Measurements from ENCODE around the gene IL15. TPM values are rescaled to one million over a fixed set of nuclear protein-coding genes. Genes with fewer than 3 reads are reported as not detected.

The IL15 gene
- total RNA-seq, 1 donor from 2014 or later = not detected

DNA sequence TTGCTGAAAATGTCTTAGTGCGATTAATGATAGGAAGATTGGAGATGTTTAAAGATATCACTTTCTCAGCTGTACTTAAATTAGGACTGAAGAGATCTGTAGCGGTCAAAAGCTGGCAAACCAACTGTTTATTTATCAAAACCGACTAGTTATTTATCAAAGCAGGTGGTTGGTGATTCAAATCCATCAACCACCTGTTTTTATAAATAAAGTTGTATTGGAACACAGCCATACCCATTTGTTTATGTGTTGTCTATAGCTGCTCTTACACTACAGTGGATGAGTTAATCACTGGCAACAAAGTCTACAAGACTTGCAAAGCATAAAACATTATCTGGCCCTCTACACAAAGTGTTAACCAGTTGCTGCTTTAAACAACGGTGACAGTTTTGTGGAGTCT, 76.8 kb downstream of the IL15 start:
- no peaks in the 10 kb centered on the region for H3K36me3 Mint-ChIP-seq (ENCODE audit: unreplicated experiment)
- no peak overlapping the region for H3K27ac Mint-ChIP-seq (ENCODE audit: unreplicated experiment)
- no peaks in the 10 kb centered on the region for H3K9me3 Mint-ChIP-seq (ENCODE audit: unreplicated experiment)
- no peak overlapping the region for H3K4me3 Mint-ChIP-seq (ENCODE audit: unreplicated experiment)
- TF ChIP-seq, protein P1, sequence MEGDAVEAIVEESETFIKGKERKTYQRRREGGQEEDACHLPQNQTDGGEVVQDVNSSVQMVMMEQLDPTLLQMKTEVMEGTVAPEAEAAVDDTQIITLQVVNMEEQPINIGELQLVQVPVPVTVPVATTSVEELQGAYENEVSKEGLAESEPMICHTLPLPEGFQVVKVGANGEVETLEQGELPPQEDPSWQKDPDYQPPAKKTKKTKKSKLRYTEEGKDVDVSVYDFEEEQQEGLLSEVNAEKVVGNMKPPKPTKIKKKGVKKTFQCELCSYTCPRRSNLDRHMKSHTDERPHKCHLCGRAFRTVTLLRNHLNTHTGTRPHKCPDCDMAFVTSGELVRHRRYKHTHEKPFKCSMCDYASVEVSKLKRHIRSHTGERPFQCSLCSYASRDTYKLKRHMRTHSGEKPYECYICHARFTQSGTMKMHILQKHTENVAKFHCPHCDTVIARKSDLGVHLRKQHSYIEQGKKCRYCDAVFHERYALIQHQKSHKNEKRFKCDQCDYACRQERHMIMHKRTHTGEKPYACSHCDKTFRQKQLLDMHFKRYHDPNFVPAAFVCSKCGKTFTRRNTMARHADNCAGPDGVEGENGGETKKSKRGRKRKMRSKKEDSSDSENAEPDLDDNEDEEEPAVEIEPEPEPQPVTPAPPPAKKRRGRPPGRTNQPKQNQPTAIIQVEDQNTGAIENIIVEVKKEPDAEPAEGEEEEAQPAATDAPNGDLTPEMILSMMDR (IDR thresholded peaks at IDR 0.05; ENCODE audit: partially characterized antibody, unreplicated experiment) = no peak
- no peaks in the 10 kb centered on the region for H3K4me1 Mint-ChIP-seq (ENCODE audit: low read depth, unreplicated experiment)
- DNase-seq = no peak
- H3K27me3 Mint-ChIP-seq (ENCODE audit: unreplicated experiment) = no peaks in the 10 kb centered on the region

DNA sequence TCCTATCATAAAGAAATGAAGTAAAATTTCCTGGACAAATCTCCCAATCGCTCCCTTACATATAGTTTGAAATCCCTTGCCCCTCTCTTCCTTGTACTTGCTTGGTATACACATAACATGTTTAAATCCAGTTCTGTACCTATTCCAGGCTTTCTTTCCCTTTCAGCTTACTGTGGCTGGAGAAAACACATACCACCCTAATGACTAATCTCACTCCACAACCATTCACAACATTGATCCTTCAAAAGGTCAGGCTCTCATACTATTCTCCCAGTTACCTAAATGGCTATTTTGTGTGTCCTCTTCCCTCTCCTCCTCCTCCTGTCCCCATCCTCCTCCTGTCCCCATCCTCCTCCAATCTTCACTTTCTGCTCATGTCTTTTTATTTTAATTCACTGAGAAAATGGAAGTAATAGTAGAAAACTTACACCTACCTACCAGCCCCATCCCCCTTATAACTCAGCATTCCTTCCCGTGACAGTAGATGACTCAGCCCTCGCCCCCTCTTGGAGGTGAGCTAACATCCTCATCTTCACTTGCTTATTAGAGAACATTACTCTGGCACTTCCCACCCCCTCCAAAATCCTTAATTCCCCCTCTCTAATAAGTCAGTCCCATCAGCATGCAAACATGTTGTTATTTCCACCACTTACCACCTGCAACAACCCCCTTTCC, 77.5 kb downstream of the IL15 start:
- H3K36me3 Mint-ChIP-seq (ENCODE audit: unreplicated experiment) = no peaks in the 10 kb centered on the region
- no peak overlapping the region for H3K27ac Mint-ChIP-seq (ENCODE audit: unreplicated experiment)

DNA sequence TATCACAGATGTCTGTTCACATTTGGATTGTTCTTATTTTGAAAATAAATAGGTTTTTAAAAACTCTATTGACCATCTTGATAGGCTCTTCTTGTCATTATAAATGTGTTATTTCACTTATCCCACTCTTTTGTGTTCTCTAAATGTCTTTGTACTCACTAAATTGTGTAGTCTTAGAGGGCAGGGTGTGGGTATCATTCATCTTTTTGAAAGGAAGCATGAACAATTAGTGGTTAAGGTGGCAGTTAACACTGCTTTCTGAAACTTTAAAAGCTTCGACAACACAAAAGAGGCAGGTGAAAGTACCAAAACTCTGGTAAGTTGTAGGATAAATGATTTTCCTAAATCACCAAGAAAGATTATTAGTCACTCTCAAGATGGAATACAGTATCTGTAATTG, 83.2 kb downstream of the IL15 start:
- no peaks in the 10 kb centered on the region for H3K4me1 Mint-ChIP-seq (ENCODE audit: low read depth, unreplicated experiment)
- no peak for DNase-seq
- TF ChIP-seq, protein P1 (IDR thresholded peaks at IDR 0.05; ENCODE audit: partially characterized antibody, unreplicated experiment) = no peak
- H3K36me3 Mint-ChIP-seq (ENCODE audit: unreplicated experiment) = no peaks in the 10 kb centered on the region
- no peaks in the 10 kb centered on the region for H3K27me3 Mint-ChIP-seq (ENCODE audit: unreplicated experiment)
- no peak overlapping the region for H3K4me3 Mint-ChIP-seq (ENCODE audit: unreplicated experiment)
- H3K27ac Mint-ChIP-seq (ENCODE audit: unreplicated experiment) = no peak overlapping the region
- no peaks in the 10 kb centered on the region for H3K9me3 Mint-ChIP-seq (ENCODE audit: unreplicated experiment)

More for the DNA sequence above, 77.5 kb downstream of the IL15 start:
- TF ChIP-seq, protein P1 (IDR thresholded peaks at IDR 0.05; ENCODE audit: partially characterized antibody, unreplicated experiment) = no peak
- Mint-ChIP-seq H3K4me1 (ENCODE audit: low read depth, unreplicated experiment) (no peaks in the 10 kb centered on the region), H3K27me3 (ENCODE audit: unreplicated experiment) (no peaks in the 10 kb centered on the region), H3K9me3 (ENCODE audit: unreplicated experiment) (no peaks in the 10 kb centered on the region), H3K4me3 (ENCODE audit: unreplicated experiment) (no peak overlapping the region)
- DNase-seq = no peak

DNA sequence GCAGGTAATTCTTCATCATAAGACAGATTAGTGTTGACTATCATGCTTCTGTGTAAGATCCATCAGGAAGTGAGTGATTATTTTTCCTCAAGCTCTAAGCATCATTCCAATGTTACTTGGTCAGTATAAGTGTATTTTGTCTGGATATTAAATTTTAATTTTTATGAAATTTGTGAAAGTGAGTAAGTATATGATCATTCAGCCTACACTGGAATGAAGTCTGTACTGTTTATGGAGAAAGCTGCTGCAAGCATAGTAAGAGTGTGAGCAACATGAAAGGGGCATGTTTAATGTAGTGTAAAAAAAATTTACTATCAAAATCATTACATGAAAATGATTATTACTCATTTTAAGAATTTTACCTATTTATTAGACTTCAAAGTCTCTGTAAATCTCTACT, 84.8 kb downstream of the IL15 start:
- TF ChIP-seq, protein P1 (IDR thresholded peaks at IDR 0.05; ENCODE audit: partially characterized antibody, unreplicated experiment) = no peak
- Mint-ChIP-seq H3K27ac (ENCODE audit: unreplicated experiment) (no peak overlapping the region), H3K4me1 (ENCODE audit: low read depth, unreplicated experiment) (no peaks in the 10 kb centered on the region), H3K27me3 (ENCODE audit: unreplicated experiment) (no peaks in the 10 kb centered on the region), H3K36me3 (ENCODE audit: unreplicated experiment) (no peaks in the 10 kb centered on the region), H3K4me3 (ENCODE audit: unreplicated experiment) (no peak overlapping the region), H3K9me3 (ENCODE audit: unreplicated experiment) (no peaks in the 10 kb centered on the region)
- DNase-seq = no peak

DNA sequence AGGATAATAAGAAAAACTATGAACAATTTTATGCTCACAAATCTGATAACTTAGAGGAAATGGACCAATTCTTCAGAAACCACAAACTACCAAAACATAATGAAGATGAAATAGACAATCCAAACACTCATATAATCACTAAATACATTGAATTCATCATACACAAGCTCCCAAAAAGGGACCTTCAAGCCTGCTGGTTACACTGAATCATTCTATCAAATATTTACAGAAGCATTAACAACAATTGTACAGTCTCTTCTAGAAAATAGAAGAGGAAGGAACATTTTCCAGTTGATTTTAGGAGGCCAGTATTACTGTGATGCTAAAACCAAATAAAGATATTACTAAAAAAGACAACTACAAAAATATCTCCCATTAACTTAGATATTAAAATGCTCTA, 88.3 kb downstream of the IL15 start:
- Mint-ChIP-seq H3K27me3 (ENCODE audit: unreplicated experiment) (no peaks in the 10 kb centered on the region), H3K27ac (ENCODE audit: unreplicated experiment) (no peak overlapping the region), H3K36me3 (ENCODE audit: unreplicated experiment) (no peaks in the 10 kb centered on the region), H3K4me3 (ENCODE audit: unreplicated experiment) (no peak overlapping the region), H3K4me1 (ENCODE audit: low read depth, unreplicated experiment) (no peaks in the 10 kb centered on the region), H3K9me3 (ENCODE audit: unreplicated experiment) (no peaks in the 10 kb centered on the region)
- TF ChIP-seq, protein P1 (IDR thresholded peaks at IDR 0.05; ENCODE audit: partially characterized antibody, unreplicated experiment) = no peak
- DNase-seq = no peak
